ENCODE data around the gene MGAT4A. TPM values are rescaled to one million over a fixed set of nuclear protein-coding genes. Genes with fewer than 3 reads are reported as not detected.

MGAT4A gene
- total and polyA plus RNA-seq, 10 of the 15 experiments (the other 5 are each of a cell fraction or from before 2014, with no cell fraction given), result 4.3 to 23.4 (median 13.6) TPM

- TF ChIP-seq ZNF592 (IDR thresholded peaks at IDR 0.05), result no peak
- no peak for TF ChIP-seq ESRRA (IDR thresholded peaks at IDR 0.05; ENCODE audit: low read length)
- TF ChIP-seq SPI1 (IDR thresholded peaks at IDR 0.05; ENCODE audit: borderline replicate concordance, insufficient read depth, low read depth, low read length), result peak; percentile 96
- TF ChIP-seq MYB (IDR thresholded peaks at IDR 0.05; ENCODE audit: borderline replicate concordance, low read depth, low read length), result no peak
- peak; percentile 73 for TF ChIP-seq PKNOX1 (IDR thresholded peaks at IDR 0.05)
- TF ChIP-seq STAT1 (conservative IDR thresholded peaks at IDR 0.05), result no peak
- peak; percentile 47; the same call in 1 of the 2 replicates for TF ChIP-seq NFIC (IDR thresholded peaks at IDR 0.05; ENCODE audit: low read depth, low read length)
- TF ChIP-seq NFYA (IDR thresholded peaks at IDR 0.05; ENCODE audit: borderline replicate concordance, low read depth, low read length), result no peak
- no peak for TF ChIP-seq CBX3 (IDR thresholded peaks at IDR 0.05; ENCODE audit: borderline replicate concordance, low read depth)
- TF ChIP-seq NFXL1 (IDR thresholded peaks at IDR 0.05; ENCODE audit: borderline replicate concordance), result no peak
- peak; percentile 33 for TF ChIP-seq SKIL (IDR thresholded peaks at IDR 0.05; ENCODE audit: low read depth, poor library complexity, severe bottlenecking)
- no peak for TF ChIP-seq HSF1 (IDR thresholded peaks at IDR 0.05; ENCODE audit: low read depth, low read length)
- TF ChIP-seq SMAD5 (IDR thresholded peaks at IDR 0.05; ENCODE audit: low read depth), result no peak
- peak in 1 of 2 experiments; percentile 90; a peak in 2 of 4 replicates for TF ChIP-seq ETV6 (conservative IDR thresholded peaks at IDR 0.05 in 1 of 2, IDR thresholded peaks at IDR 0.05 in 1 of 2; ENCODE audit: borderline replicate concordance in 1 of 2, low read depth in 1 of 2)
- TF ChIP-seq RELA (IDR thresholded peaks at IDR 0.05; ENCODE audit: borderline replicate concordance, partially characterized antibody), result no peak
- no peak for TF ChIP-seq ATF7 (IDR thresholded peaks at IDR 0.05; ENCODE audit: low read depth)
- TF ChIP-seq ZNF384 (IDR thresholded peaks at IDR 0.05; ENCODE audit: borderline replicate concordance, low read depth, low read length), result no peak
- TF ChIP-seq NR2C1 (IDR thresholded peaks at IDR 0.05), result no peak
- no peak for TF ChIP-seq NKRF (conservative IDR thresholded peaks at IDR 0.05)
Measured at GRCh38 chr2:98757904-98758421, 27.0 kb upstream of the MGAT4A start (continued).

All from GM12878 (cell line).